ENCODE data around the gene ACTN4.
"Not testable (repeated sequence)": the region's sequence is repeated elsewhere in the genome, so short reads cannot be mapped to it uniquely, and the experiment has no call there.

Gene ACTN4

GRCh38 chr19:38647368-38647965 is at the start of gene ACTN4:
Gene ACTN4, plus strand, starts transcription at chr19:38647649. Its CDS starts 97 bp downstream, at chr19:38647746.
- DNase-seq (ENCODE audit: low read depth in 1 of 2, low spot score in 1 of 2), result peak; percentile 100

- DNase-seq (ENCODE audit: low read depth in 1 of 2, low spot score in 1 of 2), result no peak
These were observed 47.7 kb upstream of the ACTN4 start for GRCh38 chr19:38599722-38600121.

GRCh38 chr19:38602856-38603255 is 44.6 kb upstream of the ACTN4 start:
- not testable (repeated sequence) for DNase-seq (ENCODE audit: low read depth in 1 of 2, low spot score in 1 of 2)

- DNase-seq (ENCODE audit: low read depth in 1 of 2, low spot score in 1 of 2), result no peak
These were observed 41.3 kb upstream of the ACTN4 start for GRCh38 chr19:38606131-38606530.

- DNase-seq (ENCODE audit: low read depth in 1 of 2, low spot score in 1 of 2), result no peak
These were observed 33.2 kb upstream of the ACTN4 start for GRCh38 chr19:38614289-38614688.

GRCh38 chr19:38615007-38615581 is 32.4 kb upstream of the ACTN4 start:
- no peak for DNase-seq (ENCODE audit: low read depth in 1 of 2, low spot score in 1 of 2)

GRCh38 chr19:38616265-38616664 is 31.2 kb upstream of the ACTN4 start:
- no peak for DNase-seq (ENCODE audit: low read depth in 1 of 2, low spot score in 1 of 2)

GRCh38 chr19:38617283-38617763 is 30.1 kb upstream of the ACTN4 start:
- peak in 1 of 2 donors; percentile 4 for DNase-seq (ENCODE audit: low read depth in 1 of 2, low spot score in 1 of 2)

- DNase-seq (ENCODE audit: low read depth in 1 of 2, low spot score in 1 of 2), result peak; percentile 47 to 59
These were observed 29.5 kb upstream of the ACTN4 start, which contains the start of gene MAP4K1 for GRCh38 chr19:38617764-38618589. Gene MAP4K1, minus strand, starts transcription at chr19:38617953. Its CDS starts 58 bp downstream, at chr19:38617895.

- DNase-seq (ENCODE audit: low read depth in 1 of 2, low spot score in 1 of 2), result peak; percentile 96 to 98
These were observed 28.7 kb upstream of the ACTN4 start, which contains the start of gene EIF3K for GRCh38 chr19:38618590-38619360. Gene EIF3K, plus strand, starts transcription at chr19:38619188. Its CDS starts 81 bp downstream, at chr19:38619269.

GRCh38 chr19:38619361-38620174 is 27.9 kb upstream of the ACTN4 start:
- no peak for DNase-seq (ENCODE audit: low read depth in 1 of 2, low spot score in 1 of 2)

- no peak for DNase-seq (ENCODE audit: low read depth in 1 of 2, low spot score in 1 of 2)
These were observed 22.6 kb upstream of the ACTN4 start for GRCh38 chr19:38624822-38625221.

GRCh38 chr19:38626401-38626800 is 21.0 kb upstream of the ACTN4 start:
- no peak for DNase-seq (ENCODE audit: low read depth in 1 of 2, low spot score in 1 of 2)

- DNase-seq (ENCODE audit: low read depth in 1 of 2, low spot score in 1 of 2), result no peak
These were observed 17.9 kb upstream of the ACTN4 start for GRCh38 chr19:38629568-38629967.

- DNase-seq (ENCODE audit: low read depth in 1 of 2, low spot score in 1 of 2), result not testable (repeated sequence)
These were observed 16.1 kb upstream of the ACTN4 start for GRCh38 chr19:38631301-38631700.

- DNase-seq (ENCODE audit: low read depth in 1 of 2, low spot score in 1 of 2), result not testable (repeated sequence)
These were observed 15.5 kb upstream of the ACTN4 start for GRCh38 chr19:38631811-38632475.

GRCh38 chr19:38632476-38633213 is 14.8 kb upstream of the ACTN4 start:
- no peak for DNase-seq (ENCODE audit: low read depth in 1 of 2, low spot score in 1 of 2)

- peak; percentile 51 to 52 for DNase-seq (ENCODE audit: low read depth in 1 of 2, low spot score in 1 of 2)
These were observed 12.5 kb upstream of the ACTN4 start for GRCh38 chr19:38634757-38635482.

Measured in stimulated activated CD4-positive, alpha-beta T cell treated with anti-CD3 and anti-CD28 coated beads, Interleukin-15, amount 100 ng/mL, for 1 hour (primary cell).